ENCODE results near the gene HMGB3. TPM values are rescaled to one million over a fixed set of nuclear protein-coding genes. Genes with fewer than 3 reads are reported as not detected.

Gene HMGB3
- total RNA-seq, 5 donors from 2014 or later (not counting 1 experiment from before 2014, with no cell fraction given): 0.99 to 5.8 (median 1.3) TPM

DNA sequence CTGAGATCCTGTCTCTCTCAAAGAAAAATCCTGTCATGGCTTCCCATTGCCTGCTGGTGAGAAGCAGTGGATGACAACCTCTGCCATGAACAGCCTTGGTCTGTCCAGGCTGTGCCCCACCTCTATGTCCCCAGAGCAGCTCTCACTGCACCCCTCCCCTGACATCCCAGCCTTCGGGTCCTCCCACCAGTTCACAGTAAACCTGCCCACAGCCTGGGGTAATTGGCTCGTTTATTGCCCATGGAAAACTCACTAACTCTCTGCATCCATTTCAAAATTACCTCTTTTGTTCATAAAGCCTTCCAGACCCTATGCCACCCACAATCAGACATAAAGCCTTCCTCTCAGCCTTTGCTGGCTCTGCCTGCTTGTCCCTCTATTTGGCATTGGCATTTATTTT lies 10.7 kb upstream of the HMGB3 start:
- H3K36me3 Mint-ChIP-seq: no peaks in the 10 kb centered on the region
- WGBS (ENCODE audit: insufficient coverage): 40% methylated on average over 1 of the region's 2 CpGs
- no peak for ATAC-seq (replicated peaks in 1 of 4)
- H3K27ac ChIP-seq (ENCODE audit: low read length): no peak overlapping the region
- no peak overlapping the region for H3K4me3 ChIP-seq (ENCODE audit: control insufficient read depth in 1 of 2, extremely low read depth in 1 of 2, low read length in 1 of 2)
- H3K36me3 ChIP-seq (ENCODE audit: control insufficient read depth in 2 of 2, extremely low read depth in 1 of 2, insufficient read depth in 1 of 2, low read length in 1 of 2): no peaks in the 10 kb centered on the region
- ChIA-PET POLR2A (no interaction called here), CTCF (no interaction called here)
- no peak overlapping the region for H3K27ac Mint-ChIP-seq
- no peaks in the 10 kb centered on the region for H3K4me1 ChIP-seq (ENCODE audit: control insufficient read depth in 1 of 2, extremely low read depth in 1 of 2, insufficient read depth in 2 of 2, low read length in 2 of 2)
- H3K9me3 ChIP-seq: no peaks in the 10 kb centered on the region
- H3K4me1 Mint-ChIP-seq: no peaks in the 10 kb centered on the region
- H3K27me3 Mint-ChIP-seq: peaks cover 4 to 5% of the 10 kb centered on the region in 2 donors
- H3K9me3 Mint-ChIP-seq: no peaks in the 10 kb centered on the region
- H3K4me3 Mint-ChIP-seq: no peak overlapping the region
- peaks cover 0 to 2% of the 10 kb centered on the region in 2 experiments for H3K27me3 ChIP-seq (replicated peaks in 1 of 2; ENCODE audit: control insufficient read depth in 2 of 2, extremely low read depth in 1 of 2, insufficient read depth in 2 of 2, low read length in 1 of 2)
- no peak for DNase-seq

DNA sequence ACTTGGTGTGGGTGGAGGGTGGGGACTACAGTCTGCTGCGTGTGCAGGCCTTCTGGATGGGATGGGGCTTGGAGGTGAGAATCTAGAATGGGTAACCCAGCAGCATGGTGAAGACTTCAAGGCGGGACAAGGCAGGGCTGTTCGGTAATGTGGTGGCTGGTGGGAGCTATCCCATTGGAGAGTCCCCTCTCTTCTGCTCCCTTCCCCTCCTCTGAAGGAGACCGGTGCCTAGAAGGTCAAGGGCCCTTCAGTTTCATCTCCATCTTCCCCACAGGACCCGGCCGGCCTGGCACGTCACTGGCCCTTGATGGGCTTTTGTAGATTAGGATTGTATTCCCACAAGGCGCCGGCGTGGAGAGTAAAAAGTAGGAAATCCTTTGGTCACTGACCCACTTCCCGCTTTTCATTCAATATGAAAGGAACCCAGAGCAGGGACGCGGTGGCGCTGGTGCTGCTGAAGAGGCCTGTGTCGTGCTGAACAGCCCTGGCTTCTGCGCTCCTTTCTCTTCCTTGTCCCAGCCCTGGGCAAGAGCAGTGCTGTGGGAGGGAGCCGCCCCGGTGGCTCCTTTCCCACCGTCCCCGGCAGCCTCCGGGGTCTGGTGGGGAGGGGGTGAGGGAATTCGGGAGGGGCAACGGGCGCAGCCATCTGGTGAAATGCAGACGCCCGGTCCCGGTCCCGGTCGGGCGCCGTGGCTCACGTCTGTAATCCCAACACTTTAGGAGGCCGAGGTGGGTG lies 7.3 kb upstream of the HMGB3 start:
- no peak overlapping the region for H3K4me3 ChIP-seq (ENCODE audit: control insufficient read depth in 1 of 2, extremely low read depth in 1 of 2, low read length in 1 of 2)
- H3K4me1 ChIP-seq (ENCODE audit: control insufficient read depth in 1 of 2, extremely low read depth in 1 of 2, insufficient read depth in 2 of 2, low read length in 2 of 2): no peaks in the 10 kb centered on the region
- Mint-ChIP-seq H3K4me3 (no peak overlapping the region), H3K27ac (no peak overlapping the region), H3K27me3 (peaks cover 0 to 4% of the 10 kb centered on the region in 2 donors), H3K4me1 (no peaks in the 10 kb centered on the region), H3K36me3 (no peaks in the 10 kb centered on the region), H3K9me3 (no peaks in the 10 kb centered on the region)
- no peaks in the 10 kb centered on the region for H3K36me3 ChIP-seq (ENCODE audit: control insufficient read depth in 2 of 2, extremely low read depth in 1 of 2, insufficient read depth in 1 of 2, low read length in 1 of 2)
- ChIA-PET POLR2A (no interaction called here), CTCF (no interaction called here)
- ATAC-seq (replicated peaks in 1 of 4): no peak
- no peak for DNase-seq
- 75% methylated on average over 5 of the region's 33 CpGs for WGBS (ENCODE audit: insufficient coverage)
- no peaks in the 10 kb centered on the region for H3K27me3 ChIP-seq (replicated peaks in 1 of 2; ENCODE audit: control insufficient read depth in 2 of 2, extremely low read depth in 1 of 2, insufficient read depth in 2 of 2, low read length in 1 of 2)
- no peaks in the 10 kb centered on the region for H3K9me3 ChIP-seq
- H3K27ac ChIP-seq (ENCODE audit: low read length): no peak overlapping the region

DNA sequence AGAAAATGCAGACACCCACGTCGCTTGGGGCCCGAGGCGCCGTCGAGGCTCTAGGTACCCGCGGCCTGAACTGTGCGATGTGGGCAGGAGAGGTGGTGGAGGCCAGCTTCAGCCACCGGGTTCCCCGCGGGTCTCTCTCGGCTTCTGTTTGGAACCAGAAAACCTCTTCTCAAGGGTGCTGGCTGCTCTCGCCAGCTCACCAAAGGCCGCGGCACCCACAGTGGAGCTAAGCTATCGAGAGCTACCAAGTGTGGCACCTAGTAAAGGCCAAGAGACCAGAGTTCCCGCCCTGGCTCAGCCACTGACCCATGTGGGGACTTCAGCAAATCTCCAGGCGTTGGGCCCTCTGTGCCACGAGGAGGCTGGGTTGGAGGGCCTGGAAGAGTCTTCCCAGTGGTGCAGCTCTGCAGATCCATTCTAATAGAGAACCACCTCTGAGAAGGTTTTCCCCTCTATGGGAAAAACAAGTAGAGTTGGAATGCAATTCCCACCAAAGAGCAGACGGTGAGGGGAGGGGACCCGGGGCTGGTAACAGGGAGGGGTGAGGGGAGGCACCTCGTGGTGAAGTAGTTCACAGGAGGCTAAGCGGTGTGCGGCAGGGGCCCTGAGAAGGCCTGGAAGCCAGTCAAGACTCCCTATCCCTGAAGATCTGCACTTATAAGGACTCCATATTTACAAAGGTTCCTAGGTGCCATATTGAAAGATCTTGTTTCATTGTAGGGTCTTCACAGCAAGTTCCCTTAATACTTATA lies 5.5 kb upstream of the HMGB3 start:
- peaks cover 0 to 3% of the 10 kb centered on the region in 2 experiments for H3K4me1 ChIP-seq (ENCODE audit: control insufficient read depth in 1 of 2, extremely low read depth in 1 of 2, insufficient read depth in 2 of 2, low read length in 2 of 2)
- no peaks in the 10 kb centered on the region for H3K36me3 Mint-ChIP-seq

DNA sequence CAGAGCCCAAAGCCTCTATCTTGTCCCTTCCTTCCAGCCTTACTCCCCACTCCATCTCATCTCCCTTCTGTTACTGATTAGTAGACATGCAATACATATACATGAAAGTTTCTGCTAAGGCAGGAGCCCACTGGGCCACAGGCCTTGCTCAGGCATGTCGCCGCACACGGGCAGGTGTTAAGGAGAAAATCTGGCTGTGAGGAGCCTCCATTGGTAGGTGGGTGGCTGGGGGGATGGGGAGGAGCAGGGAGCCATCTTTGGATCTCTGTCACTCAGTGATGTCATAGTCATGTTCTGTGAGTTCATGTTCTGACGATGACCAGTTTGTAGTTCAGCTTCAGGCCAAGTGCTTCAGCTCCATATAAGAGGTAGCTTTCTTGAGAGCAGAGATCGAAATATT lies 2.9 kb upstream of the HMGB3 start:
- DNase-seq (no peak), ATAC-seq (replicated peaks in 1 of 4) (no peak)
- no peak overlapping the region for H3K27ac ChIP-seq (ENCODE audit: low read length)
- peaks cover 5 to 10% (median 10%) of the 10 kb centered on the region in 3 donors for H3K4me1 Mint-ChIP-seq
- 87% methylated on average over 3 of the region's 5 CpGs for WGBS (ENCODE audit: insufficient coverage)
- H3K36me3 Mint-ChIP-seq: no peaks in the 10 kb centered on the region
- H3K4me3 ChIP-seq (ENCODE audit: control insufficient read depth in 1 of 2, extremely low read depth in 1 of 2, low read length in 1 of 2): no peak overlapping the region
- H3K9me3 Mint-ChIP-seq: no peaks in the 10 kb centered on the region
- H3K9me3 ChIP-seq: no peaks in the 10 kb centered on the region
- ChIA-PET POLR2A (no interaction called here), CTCF (no interaction called here)
- H3K27me3 Mint-ChIP-seq: peaks cover 0 to 4% of the 10 kb centered on the region in 2 donors
- no peak overlapping the region for H3K27ac Mint-ChIP-seq
- peaks cover 0 to 5% of the 10 kb centered on the region in 2 experiments for H3K27me3 ChIP-seq (replicated peaks in 1 of 2; ENCODE audit: control insufficient read depth in 2 of 2, extremely low read depth in 1 of 2, insufficient read depth in 2 of 2, low read length in 1 of 2)
- H3K36me3 ChIP-seq (ENCODE audit: control insufficient read depth in 2 of 2, extremely low read depth in 1 of 2, insufficient read depth in 1 of 2, low read length in 1 of 2): no peaks in the 10 kb centered on the region
- peaks cover 0 to 11% of the 10 kb centered on the region in 2 experiments for H3K4me1 ChIP-seq (ENCODE audit: control insufficient read depth in 1 of 2, extremely low read depth in 1 of 2, insufficient read depth in 2 of 2, low read length in 2 of 2)
- no peak overlapping the region for H3K4me3 Mint-ChIP-seq

More for the DNA sequence above, 5.5 kb upstream of the HMGB3 start:
- peaks cover 0 to 4% (median 4%) of the 10 kb centered on the region in 3 donors for H3K4me1 Mint-ChIP-seq
- POLR2A ChIA-PET: no interaction called here
- no peak overlapping the region for H3K27ac Mint-ChIP-seq
- 89% methylated on average over 9 of the region's 25 CpGs for WGBS (ENCODE audit: insufficient coverage)
- H3K27me3 ChIP-seq (replicated peaks in 1 of 2; ENCODE audit: control insufficient read depth in 2 of 2, extremely low read depth in 1 of 2, insufficient read depth in 2 of 2, low read length in 1 of 2): peaks cover 0 to 1% of the 10 kb centered on the region in 2 experiments
- CTCF ChIA-PET: no interaction called here
- no peak overlapping the region for H3K27ac ChIP-seq (ENCODE audit: low read length)
- ATAC-seq (replicated peaks in 1 of 4): no peak
- H3K4me3 Mint-ChIP-seq: no peak overlapping the region
- no peak for DNase-seq
- peaks cover 0 to 1% of the 10 kb centered on the region in 2 donors for H3K27me3 Mint-ChIP-seq
- no peaks in the 10 kb centered on the region for H3K9me3 Mint-ChIP-seq
- no peaks in the 10 kb centered on the region for H3K36me3 ChIP-seq (ENCODE audit: control insufficient read depth in 2 of 2, extremely low read depth in 1 of 2, insufficient read depth in 1 of 2, low read length in 1 of 2)
- H3K9me3 ChIP-seq: no peaks in the 10 kb centered on the region
- H3K4me3 ChIP-seq (ENCODE audit: control insufficient read depth in 1 of 2, extremely low read depth in 1 of 2, low read length in 1 of 2): no peak overlapping the region

DNA sequence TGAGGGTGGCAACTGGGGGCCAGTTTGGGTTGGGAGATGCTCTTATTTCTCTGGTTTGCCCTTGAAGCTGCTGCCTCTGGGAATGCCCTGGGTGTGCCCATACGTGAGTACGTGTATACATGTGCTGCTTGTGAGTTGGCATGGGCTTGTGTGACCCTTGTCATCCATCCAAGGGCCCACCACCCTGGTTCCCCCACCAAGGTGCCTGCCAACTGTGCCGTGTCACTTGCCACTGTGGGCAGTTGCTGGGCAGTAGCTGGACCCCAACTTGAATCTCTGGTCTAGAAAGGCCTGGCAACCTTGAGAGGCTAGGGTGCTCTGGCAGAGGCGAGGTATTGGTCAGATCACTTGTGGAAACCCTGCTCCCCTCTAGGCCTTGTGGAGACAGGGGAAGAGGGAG lies 2.4 kb upstream of the HMGB3 start:
- CTCF ChIA-PET: no interaction called here
- Mint-ChIP-seq H3K36me3 (no peaks in the 10 kb centered on the region), H3K4me3 (no peak overlapping the region), H3K27me3 (peaks cover under 1 to 4% of the 10 kb centered on the region in 2 donors), H3K27ac (no peak overlapping the region), H3K9me3 (no peaks in the 10 kb centered on the region), H3K4me1 (peaks cover 6 to 12% (median 11%) of the 10 kb centered on the region in 3 donors)
- DNase-seq (no peak), ATAC-seq (replicated peaks in 1 of 4) (no peak)
- no CpG with 5 or more reads among the region's 4 CpGs for WGBS (ENCODE audit: insufficient coverage)
- Histone ChIP-seq H3K9me3 (no peaks in the 10 kb centered on the region), H3K27me3 (replicated peaks in 1 of 2; ENCODE audit: control insufficient read depth in 2 of 2, extremely low read depth in 1 of 2, insufficient read depth in 2 of 2, low read length in 1 of 2) (peaks cover 0 to 5% of the 10 kb centered on the region in 2 experiments), H3K36me3 (ENCODE audit: control insufficient read depth in 2 of 2, extremely low read depth in 1 of 2, insufficient read depth in 1 of 2, low read length in 1 of 2) (no peaks in the 10 kb centered on the region), H3K27ac (ENCODE audit: low read length) (no peak overlapping the region), H3K4me1 (ENCODE audit: control insufficient read depth in 1 of 2, extremely low read depth in 1 of 2, insufficient read depth in 2 of 2, low read length in 2 of 2) (peaks cover 0 to 11% of the 10 kb centered on the region in 2 experiments), H3K4me3 (ENCODE audit: control insufficient read depth in 1 of 2, extremely low read depth in 1 of 2, low read length in 1 of 2) (no peak overlapping the region)
- POLR2A ChIA-PET: no interaction called here

DNA sequence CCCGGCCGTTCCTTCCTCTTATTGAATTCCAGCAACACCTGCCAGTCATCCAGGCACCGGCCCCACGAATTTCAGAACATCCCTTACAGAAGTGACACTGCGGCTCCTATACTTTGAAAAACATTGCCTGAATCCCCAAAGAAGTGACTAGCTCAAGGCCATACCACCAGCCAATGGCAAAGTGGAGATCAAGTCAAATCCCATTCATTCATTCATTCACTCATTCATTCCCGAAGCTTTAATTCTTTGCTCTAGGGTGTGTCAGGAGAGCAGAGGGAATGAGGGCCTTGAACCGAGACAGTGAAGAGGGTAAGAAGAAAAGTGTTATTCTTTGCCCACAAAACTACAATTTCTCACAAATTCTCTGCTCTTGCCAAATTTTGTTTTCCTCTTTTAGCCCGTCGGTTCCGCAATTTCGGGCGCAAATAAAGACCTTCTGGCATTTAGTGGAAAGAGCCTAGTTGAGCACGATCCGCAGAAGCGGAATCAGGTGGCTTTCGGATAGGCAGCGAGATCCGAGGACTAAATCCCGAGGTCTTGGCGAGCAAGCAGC lies 824 bp upstream of the HMGB3 start:
- ATAC-seq (replicated peaks in 1 of 4) (no peak), DNase-seq (no peak)
- no peaks in the 10 kb centered on the region for H3K9me3 Mint-ChIP-seq
- 20% methylated on average over 11 of the region's 20 CpGs for WGBS (ENCODE audit: insufficient coverage)
- H3K4me1 ChIP-seq (ENCODE audit: control insufficient read depth in 1 of 2, extremely low read depth in 1 of 2, insufficient read depth in 2 of 2, low read length in 2 of 2): peaks cover 0 to 11% of the 10 kb centered on the region in 2 experiments
- H3K4me1 Mint-ChIP-seq: peaks cover 6 to 12% (median 11%) of the 10 kb centered on the region in 3 donors
- ChIA-PET CTCF (no interaction called here), POLR2A (no interaction called here)
- peaks cover 0 to 5% of the 10 kb centered on the region in 2 experiments for H3K27me3 ChIP-seq (replicated peaks in 1 of 2; ENCODE audit: control insufficient read depth in 2 of 2, extremely low read depth in 1 of 2, insufficient read depth in 2 of 2, low read length in 1 of 2)
- H3K4me3 ChIP-seq (ENCODE audit: control insufficient read depth in 1 of 2, extremely low read depth in 1 of 2, low read length in 1 of 2): peak overlapping the region; percentile 53
- H3K36me3 ChIP-seq (ENCODE audit: control insufficient read depth in 2 of 2, extremely low read depth in 1 of 2, insufficient read depth in 1 of 2, low read length in 1 of 2): no peaks in the 10 kb centered on the region
- H3K4me3 Mint-ChIP-seq: peak overlapping the region; percentile 62 to 74 (median 69)
- H3K27ac ChIP-seq (ENCODE audit: low read length): no peak overlapping the region
- no peak overlapping the region for H3K27ac Mint-ChIP-seq
- H3K9me3 ChIP-seq: no peaks in the 10 kb centered on the region
- peaks cover 3 to 4% of the 10 kb centered on the region in 2 donors for H3K27me3 Mint-ChIP-seq
- no peaks in the 10 kb centered on the region for H3K36me3 Mint-ChIP-seq

All from T-cell (primary cell).